Measurements from ENCODE around the gene RBM19.

- TF ChIP-seq CTCF (conservative IDR thresholded peaks at IDR 0.05; ENCODE audit: low read depth, low read length) = peak; percentile 26; the same call in 1 of the 2 replicates
- TF ChIP-seq EZH2phosphoT487 (IDR thresholded peaks at IDR 0.05; ENCODE audit: borderline replicate concordance, low read length) = no peak
Observed at GRCh38 chr12:113837528-113838296, 128.4 kb downstream of the RBM19 start.

Measured in PC-3 (cell line).